Spleen (tissue), 11 donors: ENCODE data around the gene MASP2. TPM values are rescaled to one million over a fixed set of nuclear protein-coding genes. Genes with fewer than 3 reads are reported as not detected.

Experiments
- DNase-seq: peaks from one replicate; pipeline ENCODE4 v3.0.0-alpha.2; 2020
- H3K27ac ChIP-seq, 8 donors: fragments of 200-600 bp; sonication (generic) in 7 of 8; 1 replicate in 4 of 8; 2 replicates in 4 of 8; pipeline versions ENCODE4 v1.5.0 to v1.8.0; 2016 to 2021; ENCODE audit warnings: inconsistent platforms in 4 of 8, mild to moderate bottlenecking in 4 of 8, moderate library complexity in 1 of 8
- H3K27me3 ChIP-seq, 7 donors: fragments of 200-600 bp; sonication (generic) in 6 of 7; replicated peaks in 1 of 7; 1 replicate in 4 of 7; 2 replicates in 3 of 7; pipeline versions ENCODE4 v1.5.0 to v1.8.0; 2016 to 2021; ENCODE audit warnings: inconsistent platforms in 3 of 7, mild to moderate bottlenecking in 1 of 7
- H3K36me3 ChIP-seq, 6 donors: fragments of 200-600 bp; sonication (generic) in 5 of 6; 1 replicate in 4 of 6; 2 replicates in 2 of 6; pipeline versions ENCODE4 v1.5.0 to v1.8.0; 2016 to 2021; ENCODE audit warnings: inconsistent platforms in 2 of 6
- H3K4me1 ChIP-seq, 6 donors: fragments of 200-600 bp; sonication (generic) in 5 of 6; 1 replicate in 3 of 6; 2 replicates in 3 of 6; pipeline versions ENCODE4 v1.5.0 to v1.8.0; 2016 to 2021; ENCODE audit warnings: inconsistent platforms in 3 of 6
- H3K4me3 ChIP-seq, 8 donors: fragments of 200-600 bp; sonication (generic) in 7 of 8; 1 replicate in 4 of 8; 2 replicates in 4 of 8; pipeline versions ENCODE4 v1.5.0 to v1.8.0; 2016 to 2021; ENCODE audit warnings: inconsistent platforms in 4 of 8, mild to moderate bottlenecking in 4 of 8, moderate library complexity in 2 of 8
- H3K9me3 ChIP-seq, 8 donors: fragments of 200-600 bp; sonication (generic) in 7 of 8; 1 replicate in 4 of 8; 2 replicates in 4 of 8; pipeline versions ENCODE4 v1.5.0 to v1.8.0; 2016 to 2021; ENCODE audit warnings: inconsistent platforms in 4 of 8
- CTCF ChIP-seq, 11 experiments: fragments of 200-600 bp in 7 of 11; fragments of 450-650 bp in 4 of 11; sonication (generic) in 4 of 11; IDR thresholded peaks in 8 of 11; conservative IDR thresholded peaks in 3 of 11; 1 replicate in 7 of 11; 2 replicates in 4 of 11; pipeline versions ENCODE4 v1.4.0 to v1.8.0; 2016 to 2021; ENCODE audit warnings: antibody characterized with exemption in 11 of 11, inconsistent platforms in 4 of 11, mild to moderate bottlenecking in 1 of 11
- POLR2A ChIP-seq, 3 donors: fragments of 450-650 bp; IDR thresholded peaks; one replicate each; pipeline ENCODE4 v1.5.1; 2017; ENCODE audit warnings: antibody characterized with exemption in 3 of 3, mild to moderate bottlenecking in 1 of 3
- POLR2AphosphoS5 ChIP-seq, 3 donors: sonication (generic); formaldehyde crosslinking; IDR thresholded peaks; one replicate each; pipeline ENCODE4 v1.5.1; 2017; ENCODE audit warnings: antibody characterized with exemption in 3 of 3
- WGBS, 5 donors: extraction: QIAGEN DNeasy Blood & Tissue Kit in 3 of 5; methylation state at CpG; one replicate each; pipeline versions ENCODE4 v1.1.5 to v1.1.7; 2013 to 2018; 5-methylcytosine and 5-hydroxymethylcytosine counted together
- intact Hi-C: fragments of 100-400 bp; cut with DNase I; formaldehyde crosslinking; loops from one replicate; pipeline ENCODE4 v1.15.0; 2023; ENCODE audit warnings: low total_unique reads
- polyA plus RNA-seq, 3 donors: library from polyadenylated mRNA; stranded (reverse); fragments of 200-250 nt; gene quantifications; one replicate each; pipeline ENCODE4 v1.2.1, GENCODE V29; 2013
- total RNA-seq, 7 donors: library from RNA; depleted of rRNA in 3 of 7; stranded (reverse); fragments of >200 nt in 3 of 7; fragmentation: NEBNext Ultra II Directional in 4 of 7; extraction: Animal tissue kit (Norgen Biotek cat#: 25700) in 4 of 7; gene quantifications; one replicate each; pipeline versions ENCODE4 v1.1.0 to v1.2.1, GENCODE V29; 2016 to 2021
- donor health status: healthy with polysubstance abuse.
- donor health status: DM: no; HTN: no; CAD: no; lungs with moderate emphysema.
- donor health status: DM: no; HTN: no; CAD: no.
- donor health status: Bipolar disorder and iron deficiency.
- donor health status: healthy.
- donor health status: DM: no; HTN: no; CAD: no.
- donor health status: DM: yes; HTN: yes; CAD: no.

Gene MASP2
- total and polyA plus RNA-seq, 10 donors = 0.06 TPM; not detected in 9

GRCh38 chr1:11059155-11059967 lies 12.3 kb upstream of the MASP2 start:
- no peak for TF ChIP-seq POLR2A (IDR thresholded peaks at IDR 0.05)
- TF ChIP-seq POLR2AphosphoS5 (IDR thresholded peaks at IDR 0.05) = no peak
- TF ChIP-seq CTCF (IDR thresholded peaks at IDR 0.05 in 8 of 11, conservative IDR thresholded peaks at IDR 0.05 in 3 of 11) = no peak
- Histone ChIP-seq H3K36me3 (peaks cover 0 to 53% (median 29%) of the 10 kb centered on the region in 6 donors), H3K27me3 (no peaks in the 10 kb centered on the region), H3K9me3 (no peaks in the 10 kb centered on the region), H3K4me3 (peak overlapping the region; percentile 73 to 99 (median 94)), H3K27ac (peak overlapping the region in 5 of 8 donors; percentile 33 to 89 (median 70)), H3K4me1 (peaks cover 14 to 49% (median 30%) of the 10 kb centered on the region in 6 donors)
- WGBS, 5 donors = 0 to 4% (median 2%) methylated on average over 28 to 72 of the region's 72 CpGs
- no peak for DNase-seq
- intact Hi-C loops = no loop called here

GRCh38 chr1:11058595-11059154 lies 11.6 kb upstream of the MASP2 start:
- H3K9me3 ChIP-seq = no peaks in the 10 kb centered on the region
- H3K27ac ChIP-seq = peak overlapping the region in 2 of 8 donors; percentile 69 to 70
- H3K36me3 ChIP-seq = peaks cover 0 to 53% (median 30%) of the 10 kb centered on the region in 6 donors
- 55 to 67% (median 64%) methylated on average over 19 to 28 of the region's 28 CpGs for WGBS, 5 donors
- no peak for DNase-seq
- intact Hi-C loops = no loop called here
- no peak for TF ChIP-seq CTCF (IDR thresholded peaks at IDR 0.05 in 8 of 11, conservative IDR thresholded peaks at IDR 0.05 in 3 of 11)
- TF ChIP-seq POLR2AphosphoS5 (IDR thresholded peaks at IDR 0.05) = peak in 1 of 3 donors; percentile 23
- H3K4me3 ChIP-seq = peak overlapping the region; percentile 73 to 99 (median 94)
- no peaks in the 10 kb centered on the region for H3K27me3 ChIP-seq
- peaks cover 14 to 49% (median 30%) of the 10 kb centered on the region in 6 donors for H3K4me1 ChIP-seq

- TF ChIP-seq POLR2AphosphoS5 (IDR thresholded peaks at IDR 0.05) (no peak), CTCF (IDR thresholded peaks at IDR 0.05 in 8 of 11, conservative IDR thresholded peaks at IDR 0.05 in 3 of 11) (no peak), POLR2A (IDR thresholded peaks at IDR 0.05) (no peak)
- DNase-seq = no peak
- H3K9me3 ChIP-seq = no peaks in the 10 kb centered on the region
- H3K27ac ChIP-seq = no peak overlapping the region
- H3K4me3 ChIP-seq = no peak overlapping the region
- peaks cover 0 to 48% (median 30%) of the 10 kb centered on the region in 6 donors for H3K36me3 ChIP-seq
- H3K4me1 ChIP-seq = peaks cover 14 to 50% (median 30%) of the 10 kb centered on the region in 6 donors
- intact Hi-C loops = no loop called here
- no peaks in the 10 kb centered on the region for H3K27me3 ChIP-seq
- 93 to 97% (median 96%) methylated on average over 14 of the region's 14 CpGs for WGBS, 5 donors
Observed at GRCh38 chr1:11058026-11058425, 11.0 kb upstream of the MASP2 start.

- no peak overlapping the region for H3K4me3 ChIP-seq
- H3K4me1 ChIP-seq = peaks cover 14 to 51% (median 31%) of the 10 kb centered on the region in 6 donors
- no peaks in the 10 kb centered on the region for H3K27me3 ChIP-seq
- H3K36me3 ChIP-seq = peaks cover 0 to 48% (median 30%) of the 10 kb centered on the region in 6 donors
- DNase-seq = no peak
- no peak overlapping the region for H3K27ac ChIP-seq
- no peaks in the 10 kb centered on the region for H3K9me3 ChIP-seq
- WGBS, 5 donors = 88 to 93% (median 91%) methylated on average over 8 of the region's 8 CpGs
- intact Hi-C loops = no loop called here
- TF ChIP-seq CTCF (IDR thresholded peaks at IDR 0.05 in 8 of 11, conservative IDR thresholded peaks at IDR 0.05 in 3 of 11) (no peak), POLR2A (IDR thresholded peaks at IDR 0.05) (no peak), POLR2AphosphoS5 (IDR thresholded peaks at IDR 0.05) (no peak)
Observed at GRCh38 chr1:11057477-11057876, 10.4 kb upstream of the MASP2 start.
